Ovary (tissue), 3 donors: ENCODE results near the gene LRRC4.

Experiments
- EP300 ChIP-seq: sonication (generic); formaldehyde crosslinking; IDR thresholded peaks from one replicate; pipeline ENCODE4 v1.6.1; 2017; ENCODE audit warnings: antibody characterized with exemption
- POLR2A ChIP-seq: fragments of 450-650 bp; IDR thresholded peaks from one replicate; pipeline ENCODE4 v1.6.1; 2017; ENCODE audit warnings: antibody characterized with exemption, mild to moderate bottlenecking, moderate library complexity
- TF ChIP-seq, protein P1 (sequence below), 3 donors: fragments of 450-650 bp in 2 of 3; fragments of 200-600 bp in 1 of 3; IDR thresholded peaks; one replicate each; pipeline versions ENCODE4 v1.5.1 to v1.8.0; 2016 to 2022; ENCODE audit warnings: antibody characterized with exemption in 3 of 3, mild to moderate bottlenecking in 1 of 3
- donor health status: DM: no; HTN: no; CAD: no.

GRCh38 chr7:128005117-128005516 lies 26.1 kb downstream of the LRRC4 start:
- TF ChIP-seq, protein P1, sequence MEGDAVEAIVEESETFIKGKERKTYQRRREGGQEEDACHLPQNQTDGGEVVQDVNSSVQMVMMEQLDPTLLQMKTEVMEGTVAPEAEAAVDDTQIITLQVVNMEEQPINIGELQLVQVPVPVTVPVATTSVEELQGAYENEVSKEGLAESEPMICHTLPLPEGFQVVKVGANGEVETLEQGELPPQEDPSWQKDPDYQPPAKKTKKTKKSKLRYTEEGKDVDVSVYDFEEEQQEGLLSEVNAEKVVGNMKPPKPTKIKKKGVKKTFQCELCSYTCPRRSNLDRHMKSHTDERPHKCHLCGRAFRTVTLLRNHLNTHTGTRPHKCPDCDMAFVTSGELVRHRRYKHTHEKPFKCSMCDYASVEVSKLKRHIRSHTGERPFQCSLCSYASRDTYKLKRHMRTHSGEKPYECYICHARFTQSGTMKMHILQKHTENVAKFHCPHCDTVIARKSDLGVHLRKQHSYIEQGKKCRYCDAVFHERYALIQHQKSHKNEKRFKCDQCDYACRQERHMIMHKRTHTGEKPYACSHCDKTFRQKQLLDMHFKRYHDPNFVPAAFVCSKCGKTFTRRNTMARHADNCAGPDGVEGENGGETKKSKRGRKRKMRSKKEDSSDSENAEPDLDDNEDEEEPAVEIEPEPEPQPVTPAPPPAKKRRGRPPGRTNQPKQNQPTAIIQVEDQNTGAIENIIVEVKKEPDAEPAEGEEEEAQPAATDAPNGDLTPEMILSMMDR (IDR thresholded peaks at IDR 0.05) = no peak
- TF ChIP-seq POLR2A = no peak
- TF ChIP-seq EP300 = no peak
